HG03571 (cell line): ENCODE results near the gene CLIC2.

Experiments
- ATAC-seq: cut with Tn5 transposase; IDR thresholded peaks from one replicate; pipeline ENCODE4 v1.9.1; 2021; ENCODE audit not compliant: unreplicated experiment

CLIC2 gene

GRCh38 chrX:155263854-155264628 lies 70.4 kb downstream of the CLIC2 start, which contains the start of gene RAB39B:
Gene RAB39B, minus strand, starts transcription at chrX:155264491. Its CDS starts 203 bp downstream, at chrX:155264288.
- peak; percentile 90 for ATAC-seq

GRCh38 chrX:155262970-155263754 lies 71.3 kb downstream of the CLIC2 start:
- no peak for ATAC-seq

GRCh38 chrX:155259752-155260151 lies 74.7 kb downstream of the CLIC2 start:
- ATAC-seq: no peak

GRCh38 chrX:155251391-155251790 lies 83.0 kb downstream of the CLIC2 start:
- ATAC-seq: no peak

GRCh38 chrX:155247497-155247896 lies 86.9 kb downstream of the CLIC2 start:
- no peak for ATAC-seq

- ATAC-seq: no peak
Measured at GRCh38 chrX:155246748-155247147, 87.7 kb downstream of the CLIC2 start.

GRCh38 chrX:155242300-155242699 lies 92.1 kb downstream of the CLIC2 start:
- ATAC-seq: no peak

- no peak for ATAC-seq
Measured at GRCh38 chrX:155237719-155238118, 96.7 kb downstream of the CLIC2 start.

GRCh38 chrX:155235891-155236290 lies 98.5 kb downstream of the CLIC2 start:
- no peak for ATAC-seq

GRCh38 chrX:155231163-155231562 lies 103.3 kb downstream of the CLIC2 start:
- peak; percentile 70 for ATAC-seq
